ENCODE data around the gene PLD6.

GRCh38 chr17:17151541-17151940 is 54.6 kb downstream of the PLD6 start:
- TF ChIP-seq GATA3 (IDR thresholded peaks at IDR 0.05; ENCODE audit: low read depth, low read length), result no peak
- TF ChIP-seq GATA2 (IDR thresholded peaks at IDR 0.05; ENCODE audit: low read depth, low read length), result no peak

Measured in SH-SY5Y (cell line).